ENCODE data around the gene GRIN1. TPM values are rescaled to one million over a fixed set of nuclear protein-coding genes. Genes with fewer than 3 reads are reported as not detected.

The GRIN1 gene
- total and polyA plus RNA-seq, 2 of the 13 experiments (the other 11 are each of a cell fraction or from before 2014, with no cell fraction given), result 0.13 TPM; not detected in 1

DNA sequence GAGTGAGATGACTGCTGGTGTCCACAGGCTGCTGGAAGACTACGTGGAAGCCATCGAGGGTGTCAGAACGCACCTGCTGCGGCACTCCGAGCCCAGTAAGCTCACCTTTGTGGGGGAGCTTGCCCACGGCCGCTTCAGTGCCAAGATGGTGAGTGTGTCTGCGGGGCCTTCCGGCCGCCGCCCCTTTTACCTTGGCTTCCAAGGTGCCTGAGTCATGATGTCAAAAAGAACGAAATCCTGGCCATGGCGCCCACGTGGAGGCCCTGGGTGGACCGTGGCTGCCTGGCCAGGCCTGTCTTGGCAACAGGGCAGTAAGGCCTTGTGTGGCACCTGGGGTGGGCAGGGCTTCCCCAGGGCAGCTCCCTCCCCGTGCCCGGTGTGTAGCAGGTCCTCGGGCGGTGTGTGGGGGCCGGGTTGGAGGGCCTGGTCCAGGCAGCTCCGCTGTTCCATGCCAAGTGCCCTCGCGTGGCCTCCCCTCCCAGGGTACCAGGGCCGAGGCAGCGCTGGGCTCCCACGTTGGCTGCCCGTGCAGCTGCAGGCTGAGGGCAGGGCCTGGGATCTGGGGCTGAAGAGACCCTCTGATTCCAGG, 32.2 kb upstream of the GRIN1 start:
- DNase-seq (ENCODE audit: low spot score), result no peak
- no peak for FAIRE-seq
- ChIA-PET POLR2A (interaction anchor here (1.1 kb wide), 1 partner anchor 20 kb away, joined by 4 read pairs; the partner anchor contains the start of gene MAN1B1), CTCF (ENCODE audit: low intra/inter-chr PET ratio, low total read pairs) (no interaction called here)
- Histone ChIP-seq H3K4me2 (ENCODE audit: low read depth, low read length) (no peak overlapping the region), H4K20me1 (ENCODE audit: insufficient read depth, low read length) (no peaks in the 10 kb centered on the region), H3K9me3 (ENCODE audit: low read length) (no peaks in the 10 kb centered on the region), H3K9ac (ENCODE audit: insufficient read depth, low read depth, low read length) (no peak overlapping the region), H3K27ac (ENCODE audit: extremely low read length, insufficient read depth, low read length) (no peak overlapping the region), H2AFZ (ENCODE audit: low read length) (no peak overlapping the region), H3K79me2 (ENCODE audit: insufficient read depth, low read length) (no peaks in the 10 kb centered on the region), H3K4me3 (replicated peaks in 1 of 3; ENCODE audit: insufficient read depth in 1 of 3, low read depth in 2 of 3, low read length in 3 of 3) (no peak overlapping the region), H3K27me3 (ENCODE audit: control insufficient read depth in 1 of 2, insufficient read depth in 2 of 2, low read length in 2 of 2) (no peaks in the 10 kb centered on the region), H3K4me1 (ENCODE audit: insufficient read depth, low read length) (peaks cover 21% of the 10 kb centered on the region), H3K36me3 (replicated peaks in 1 of 2; ENCODE audit: control insufficient read depth in 1 of 2, insufficient read depth in 2 of 2, low read length in 2 of 2) (peaks cover 28 to 43% of the 10 kb centered on the region in 2 experiments)
- 100% methylated on average over 2 of the region's 27 CpGs for WGBS (ENCODE audit: low lambda C conversion rate)
- intact Hi-C loops (cut with micrococcal nuclease; ENCODE audit: unreplicated experiment), result no loop called here
- in situ Hi-C loops (cut with HindIII; ENCODE audit: extremely low pct_ligation_motif_present, low pct_unique_long_range_greater_than_20kb), result no loop called here
- BruUV-seq (replicated peaks), result no TSS peak
- TF ChIP-seq, protein P1, sequence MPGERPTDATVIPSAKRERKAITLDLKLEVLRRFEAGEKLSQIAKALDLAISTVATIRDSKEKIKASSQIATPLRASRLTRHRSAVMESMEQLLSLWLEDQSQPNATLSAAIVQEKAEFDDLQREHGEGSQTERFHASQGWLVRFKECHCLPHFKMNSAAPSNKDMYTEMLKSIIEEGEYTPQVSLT (CRISPR knock-in tag; IDR thresholded peaks at IDR 0.05; ENCODE audit: borderline replicate concordance, low read depth), result no peak
- 0 out of 2 replicates have a peak, but pooled peaks have one; percentile 2 for TF ChIP-seq MTA1 (CRISPR knock-in tag; IDR thresholded peaks at IDR 0.05; ENCODE audit: borderline replicate concordance)
- no peak for ATAC-seq

DNA sequence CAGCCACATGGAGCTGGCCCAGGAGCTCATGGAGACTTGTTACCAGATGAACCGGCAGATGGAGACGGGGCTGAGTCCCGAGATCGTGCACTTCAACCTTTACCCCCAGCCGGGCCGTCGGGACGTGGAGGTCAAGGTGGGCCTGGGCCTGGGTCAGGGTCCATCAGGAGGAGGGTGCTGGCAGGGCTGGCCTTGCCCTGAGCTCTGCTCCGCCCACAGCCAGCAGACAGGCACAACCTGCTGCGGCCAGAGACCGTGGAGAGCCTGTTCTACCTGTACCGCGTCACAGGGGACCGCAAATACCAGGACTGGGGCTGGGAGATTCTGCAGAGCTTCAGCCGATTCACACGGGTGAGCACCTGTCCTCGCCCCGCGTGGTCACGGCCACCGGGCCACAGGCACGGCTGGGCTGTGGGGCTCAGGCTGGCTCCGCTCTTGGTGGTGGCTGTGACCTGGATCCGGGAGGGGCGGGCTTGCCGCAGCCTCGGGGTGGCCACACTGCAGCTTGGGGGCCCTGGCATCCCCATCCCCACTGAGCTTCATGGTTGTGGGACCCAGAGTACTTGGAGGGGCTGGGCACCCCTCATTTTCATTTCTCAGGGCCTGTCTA, 31.5 kb upstream of the GRIN1 start:
- Histone ChIP-seq H4K20me1 (ENCODE audit: insufficient read depth, low read length) (no peaks in the 10 kb centered on the region), H3K27ac (ENCODE audit: extremely low read length, insufficient read depth, low read length) (no peak overlapping the region), H3K4me2 (ENCODE audit: low read depth, low read length) (no peak overlapping the region), H3K9ac (ENCODE audit: insufficient read depth, low read depth, low read length) (no peak overlapping the region), H2AFZ (ENCODE audit: low read length) (no peak overlapping the region), H3K36me3 (replicated peaks in 1 of 2; ENCODE audit: control insufficient read depth in 1 of 2, insufficient read depth in 2 of 2, low read length in 2 of 2) (peaks cover 23 to 36% of the 10 kb centered on the region in 2 experiments), H3K4me1 (ENCODE audit: insufficient read depth, low read length) (peaks cover 28% of the 10 kb centered on the region), H3K79me2 (ENCODE audit: insufficient read depth, low read length) (no peaks in the 10 kb centered on the region), H3K27me3 (ENCODE audit: control insufficient read depth in 1 of 2, insufficient read depth in 2 of 2, low read length in 2 of 2) (no peaks in the 10 kb centered on the region), H3K4me3 (replicated peaks in 1 of 3; ENCODE audit: insufficient read depth in 1 of 3, low read depth in 2 of 3, low read length in 3 of 3) (no peak overlapping the region), H3K9me3 (ENCODE audit: low read length) (no peaks in the 10 kb centered on the region)
- POLR2A ChIA-PET, result interaction anchor here (1.1 kb wide), 1 partner anchor 21 kb away, joined by 4 read pairs; the partner anchor contains the start of gene MAN1B1
- CTCF ChIA-PET (ENCODE audit: low intra/inter-chr PET ratio, low total read pairs), result no interaction called here
- ATAC-seq (no peak), DNase-seq (ENCODE audit: low spot score) (no peak), FAIRE-seq (no peak)
- WGBS (ENCODE audit: low lambda C conversion rate), result 76% methylated on average over 18 of the region's 27 CpGs
- in situ Hi-C loops (cut with HindIII; ENCODE audit: extremely low pct_ligation_motif_present, low pct_unique_long_range_greater_than_20kb) (no loop called here), intact Hi-C loops (cut with micrococcal nuclease; ENCODE audit: unreplicated experiment) (no loop called here)
- BruUV-seq (replicated peaks), result no TSS peak
- TF ChIP-seq, protein P2, sequence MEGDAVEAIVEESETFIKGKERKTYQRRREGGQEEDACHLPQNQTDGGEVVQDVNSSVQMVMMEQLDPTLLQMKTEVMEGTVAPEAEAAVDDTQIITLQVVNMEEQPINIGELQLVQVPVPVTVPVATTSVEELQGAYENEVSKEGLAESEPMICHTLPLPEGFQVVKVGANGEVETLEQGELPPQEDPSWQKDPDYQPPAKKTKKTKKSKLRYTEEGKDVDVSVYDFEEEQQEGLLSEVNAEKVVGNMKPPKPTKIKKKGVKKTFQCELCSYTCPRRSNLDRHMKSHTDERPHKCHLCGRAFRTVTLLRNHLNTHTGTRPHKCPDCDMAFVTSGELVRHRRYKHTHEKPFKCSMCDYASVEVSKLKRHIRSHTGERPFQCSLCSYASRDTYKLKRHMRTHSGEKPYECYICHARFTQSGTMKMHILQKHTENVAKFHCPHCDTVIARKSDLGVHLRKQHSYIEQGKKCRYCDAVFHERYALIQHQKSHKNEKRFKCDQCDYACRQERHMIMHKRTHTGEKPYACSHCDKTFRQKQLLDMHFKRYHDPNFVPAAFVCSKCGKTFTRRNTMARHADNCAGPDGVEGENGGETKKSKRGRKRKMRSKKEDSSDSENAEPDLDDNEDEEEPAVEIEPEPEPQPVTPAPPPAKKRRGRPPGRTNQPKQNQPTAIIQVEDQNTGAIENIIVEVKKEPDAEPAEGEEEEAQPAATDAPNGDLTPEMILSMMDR (CRISPR knock-in tag; IDR thresholded peaks at IDR 0.05), result 0 out of 2 replicates have a peak, but pooled peaks have one; percentile 3
- TF ChIP-seq NFKBIZ (CRISPR knock-in tag; IDR thresholded peaks at IDR 0.05) (no peak), ZNF607 (CRISPR knock-in tag; IDR thresholded peaks at IDR 0.05; ENCODE audit: borderline replicate concordance) (0 out of 2 replicates have a peak, but pooled peaks have one; percentile 55), HNF4A (CRISPR knock-in tag; IDR thresholded peaks at IDR 0.05) (peak; percentile 66; the same call in 1 of the 2 replicates), SRY (CRISPR knock-in tag; IDR thresholded peaks at IDR 0.05) (no peak), ZBTB38 (CRISPR knock-in tag; IDR thresholded peaks at IDR 0.05) (peak; percentile 69; the same call in 1 of the 2 replicates), ZNF10 (CRISPR knock-in tag; IDR thresholded peaks at IDR 0.05; ENCODE audit: borderline replicate concordance, low read depth) (no peak), PHF20 (CRISPR knock-in tag; IDR thresholded peaks at IDR 0.05) (no peak)
- TF ChIP-seq, protein P3, sequence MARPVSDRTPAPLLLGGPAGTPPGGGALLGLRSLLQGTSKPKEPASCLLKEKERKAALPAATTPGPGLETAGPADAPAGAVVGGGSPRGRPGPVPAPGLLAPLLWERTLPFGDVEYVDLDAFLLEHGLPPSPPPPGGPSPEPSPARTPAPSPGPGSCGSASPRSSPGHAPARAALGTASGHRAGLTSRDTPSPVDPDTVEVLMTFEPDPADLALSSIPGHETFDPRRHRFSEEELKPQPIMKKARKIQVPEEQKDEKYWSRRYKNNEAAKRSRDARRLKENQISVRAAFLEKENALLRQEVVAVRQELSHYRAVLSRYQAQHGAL (CRISPR knock-in tag; IDR thresholded peaks at IDR 0.05; ENCODE audit: not compliant biosample characterization), result no peak
- TF ChIP-seq, protein P4, sequence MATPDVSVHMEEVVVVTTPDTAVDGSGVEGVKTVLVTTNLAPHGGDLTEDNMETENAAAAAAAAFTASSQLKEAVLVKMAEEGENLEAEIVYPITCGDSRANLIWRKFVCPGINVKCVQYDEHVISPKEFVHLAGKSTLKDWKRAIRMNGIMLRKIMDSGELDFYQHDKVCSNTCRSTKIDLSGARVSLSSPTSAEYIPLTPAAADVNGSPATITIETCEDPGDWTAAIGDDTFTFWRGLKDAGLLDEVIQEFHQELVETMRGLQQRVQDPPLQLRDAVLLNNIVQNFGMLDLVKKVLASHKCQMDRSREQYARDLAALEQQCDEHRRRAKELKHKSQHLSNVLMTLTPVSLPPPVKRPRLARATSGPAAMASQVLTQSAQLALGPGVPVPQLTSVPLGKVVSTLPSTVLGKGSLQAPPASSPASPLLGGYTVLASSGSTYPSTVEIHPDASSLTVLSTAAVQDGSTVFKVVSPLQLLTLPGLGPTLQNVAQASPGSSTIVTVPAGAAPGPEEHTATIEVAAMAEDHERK (CRISPR knock-in tag; IDR thresholded peaks at IDR 0.05; ENCODE audit: low read depth), result no peak

All from HepG2 (cell line).